GM12801 (cell line): ENCODE measurements around the gene FSTL4.

ENCODE experiments used
- CTCF ChIP-seq: IDR thresholded peaks from one replicate; pipeline ENCODE4 v1.5.1; 2011; ENCODE audit warnings: control low read depth; ENCODE audit not compliant: insufficient read length; ENCODE audit errors: extremely low read depth

FSTL4 gene

GRCh38 chr5:133644000-133644865, 31.9 kb upstream of the FSTL4 start:
- no peak for TF ChIP-seq CTCF

- TF ChIP-seq CTCF, result no peak
Observed at GRCh38 chr5:133643365-133643764, 31.0 kb upstream of the FSTL4 start.

GRCh38 chr5:133642153-133642722, 29.9 kb upstream of the FSTL4 start:
- TF ChIP-seq CTCF, result no peak

- TF ChIP-seq CTCF, result no peak
Observed at GRCh38 chr5:133641683-133642082, 29.3 kb upstream of the FSTL4 start.

GRCh38 chr5:133639850-133640528, 27.6 kb upstream of the FSTL4 start:
- TF ChIP-seq CTCF, result no peak

GRCh38 chr5:133638436-133638835, 26.1 kb upstream of the FSTL4 start:
- no peak for TF ChIP-seq CTCF

- TF ChIP-seq CTCF, result no peak
Observed at GRCh38 chr5:133637206-133637605, 24.9 kb upstream of the FSTL4 start.
